Transverse colon (tissue), 4 donors: Measurements from ENCODE around the gene TUB. TPM values are rescaled to one million over a fixed set of nuclear protein-coding genes. Genes with fewer than 3 reads are reported as not detected.

Source experiments
- DNase-seq: peaks from one replicate; pipeline ENCODE4 v3.0.0-alpha.2; 2019
- H3K27ac ChIP-seq, 4 donors: fragments of 200-600 bp; sonication (generic); 2 replicates each; pipeline ENCODE4 v1.5.1; 2016 to 2018; ENCODE audit warnings: inconsistent platforms in 4 of 4
- H3K27me3 ChIP-seq: fragments of 200-600 bp; sonication (generic); 2 replicates; pipeline ENCODE4 v1.5.1; 2017; ENCODE audit warnings: inconsistent platforms
- H3K36me3 ChIP-seq, 4 donors: fragments of 200-600 bp; sonication (generic); 2 replicates each; pipeline ENCODE4 v1.5.1; 2017 to 2019; ENCODE audit warnings: inconsistent platforms in 4 of 4
- H3K4me1 ChIP-seq, 4 donors: fragments of 200-600 bp; sonication (generic); 2 replicates each; pipeline ENCODE4 v1.5.1; 2017 to 2020; ENCODE audit warnings: inconsistent platforms in 4 of 4
- H3K4me3 ChIP-seq, 4 donors: fragments of 200-600 bp; sonication (generic); 1 replicate in 1 of 4; 2 replicates in 3 of 4; pipeline versions ENCODE4 v1.5.1 to v1.6.1; 2017 to 2019; ENCODE audit warnings: inconsistent platforms in 4 of 4
- H3K9me3 ChIP-seq, 2 donors: fragments of 200-600 bp; sonication (generic); 2 replicates each; pipeline ENCODE4 v1.5.1; 2017 to 2019; ENCODE audit warnings: inconsistent platforms in 2 of 2
- CTCF ChIP-seq, 5 experiments: fragments of 200-600 bp in 3 of 5; fragments of 450-650 bp in 2 of 5; sonication (generic) in 3 of 5; IDR thresholded peaks; 1 replicate in 2 of 5; 2 replicates in 3 of 5; pipeline ENCODE4 v1.5.1; 2016 to 2017; ENCODE audit warnings: antibody characterized with exemption in 5 of 5, inconsistent platforms in 3 of 5, mild to moderate bottlenecking in 2 of 5, moderate library complexity in 1 of 5
- EP300 ChIP-seq: sonication (generic); formaldehyde crosslinking; IDR thresholded peaks from one replicate; pipeline ENCODE4 v1.6.1; 2017; ENCODE audit warnings: antibody characterized with exemption, low read depth
- POLR2A ChIP-seq: fragments of 450-650 bp; IDR thresholded peaks from one replicate; pipeline ENCODE4 v1.6.1; 2016; ENCODE audit warnings: antibody characterized with exemption, mild to moderate bottlenecking, moderate library complexity
- POLR2AphosphoS5 ChIP-seq, 3 donors: sonication (generic); formaldehyde crosslinking; IDR thresholded peaks; one replicate each; pipeline ENCODE4 v1.6.1; 2016; ENCODE audit warnings: antibody characterized with exemption in 3 of 3
- WGBS, 2 donors: methylation state at CpG; one replicate each; pipeline ENCODE4 v1.1.5; 2018; ENCODE audit warnings: low coverage in 1 of 2; 5-methylcytosine and 5-hydroxymethylcytosine counted together
- in situ Hi-C, 4 donors: fragments of 200-750 bp; cut with MboI; loops; one replicate each; pipeline versions ENCODE4 v1.15.0 to v1.15.1; 2017; ENCODE audit warnings: low sequenced_read_pairs in 3 of 4, low pct_ligation_motif_present in 1 of 4, low pct_unique_long_range_greater_than_20kb in 1 of 4
- intact Hi-C: fragments of 100-400 bp; cut with DNase I; formaldehyde crosslinking; loops from one replicate; pipeline ENCODE4 v1.15.1; 2023; ENCODE audit warnings: low total_unique reads
- total RNA-seq, 4 donors: library from RNA; depleted of rRNA; stranded (reverse); fragments of >200 nt; gene quantifications; one replicate each; pipeline ENCODE4 v1.1.0, GENCODE V29; 2016

The TUB gene
- total RNA-seq, 4 donors from 2014 or later = 1.00 to 7.1 (median 2.6) TPM

- DNase-seq = no peak
- TF ChIP-seq POLR2AphosphoS5 (IDR thresholded peaks at IDR 0.05) (no peak), EP300 (no peak), POLR2A (no peak), CTCF (IDR thresholded peaks at IDR 0.05) (no peak)
- H3K4me3 ChIP-seq = no peak overlapping the region
- in situ Hi-C loops (loop anchor here in 3 of 4 donors (5.0 to 10.0 kb wide), 2 partner anchors 60 to 68 kb away; no protein-coding TSS in a partner anchor), intact Hi-C loops (loop anchor here (5.0 kb wide), 2 partner anchors 38 to 63 kb away; no protein-coding TSS in a partner anchor)
- 40 to 78% methylated on average over 2 to 5 of the region's 5 CpGs for WGBS, 2 donors
- no peaks in the 10 kb centered on the region for H3K9me3 ChIP-seq
- peaks cover 0 to 8% (median 4%) of the 10 kb centered on the region in 4 donors for H3K4me1 ChIP-seq
- H3K36me3 ChIP-seq = no peaks in the 10 kb centered on the region
- no peaks in the 10 kb centered on the region for H3K27me3 ChIP-seq
- no peak overlapping the region for H3K27ac ChIP-seq
Observed at GRCh38 chr11:8034604-8035190, 46.3 kb upstream of the TUB start.

- DNase-seq = no peak
- H3K9me3 ChIP-seq = no peaks in the 10 kb centered on the region
- intact Hi-C loops = no loop called here
- peaks cover 0 to 8% (median 4%) of the 10 kb centered on the region in 4 donors for H3K4me1 ChIP-seq
- in situ Hi-C loops = loop anchor here in 2 of 4 donors (10.0 kb wide), 1 partner anchor 59 kb away; no protein-coding TSS in a partner anchor
- 74 to 77% methylated on average over 9 to 11 of the region's 11 CpGs for WGBS, 2 donors
- TF ChIP-seq EP300 (no peak), POLR2AphosphoS5 (IDR thresholded peaks at IDR 0.05) (no peak), POLR2A (no peak), CTCF (IDR thresholded peaks at IDR 0.05) (no peak)
- no peaks in the 10 kb centered on the region for H3K27me3 ChIP-seq
- no peak overlapping the region for H3K4me3 ChIP-seq
- H3K36me3 ChIP-seq = no peaks in the 10 kb centered on the region
- H3K27ac ChIP-seq = no peak overlapping the region
Observed at GRCh38 chr11:8035200-8035855, 45.7 kb upstream of the TUB start.

GRCh38 chr11:8036002-8036802 is 44.8 kb upstream of the TUB start:
- in situ Hi-C loops = loop anchor here in 2 of 4 donors (10.0 kb wide), 1 partner anchor 59 kb away; no protein-coding TSS in a partner anchor

More at GRCh38 chr11:8036002-8036802, 44.8 kb upstream of the TUB start:
- WGBS, 2 donors = 77 to 79% methylated on average over 2 to 5 of the region's 5 CpGs
- TF ChIP-seq EP300 (no peak), CTCF (IDR thresholded peaks at IDR 0.05) (no peak), POLR2A (no peak), POLR2AphosphoS5 (IDR thresholded peaks at IDR 0.05) (no peak)
- intact Hi-C loops = no loop called here
- Histone ChIP-seq H3K9me3 (no peaks in the 10 kb centered on the region), H3K4me3 (no peak overlapping the region), H3K36me3 (no peaks in the 10 kb centered on the region), H3K27ac (no peak overlapping the region), H3K4me1 (peaks cover 0 to 8% (median 4%) of the 10 kb centered on the region in 4 donors), H3K27me3 (no peaks in the 10 kb centered on the region)
- no peak for DNase-seq
